ENCODE data around the gene TAF6L.

DNA sequence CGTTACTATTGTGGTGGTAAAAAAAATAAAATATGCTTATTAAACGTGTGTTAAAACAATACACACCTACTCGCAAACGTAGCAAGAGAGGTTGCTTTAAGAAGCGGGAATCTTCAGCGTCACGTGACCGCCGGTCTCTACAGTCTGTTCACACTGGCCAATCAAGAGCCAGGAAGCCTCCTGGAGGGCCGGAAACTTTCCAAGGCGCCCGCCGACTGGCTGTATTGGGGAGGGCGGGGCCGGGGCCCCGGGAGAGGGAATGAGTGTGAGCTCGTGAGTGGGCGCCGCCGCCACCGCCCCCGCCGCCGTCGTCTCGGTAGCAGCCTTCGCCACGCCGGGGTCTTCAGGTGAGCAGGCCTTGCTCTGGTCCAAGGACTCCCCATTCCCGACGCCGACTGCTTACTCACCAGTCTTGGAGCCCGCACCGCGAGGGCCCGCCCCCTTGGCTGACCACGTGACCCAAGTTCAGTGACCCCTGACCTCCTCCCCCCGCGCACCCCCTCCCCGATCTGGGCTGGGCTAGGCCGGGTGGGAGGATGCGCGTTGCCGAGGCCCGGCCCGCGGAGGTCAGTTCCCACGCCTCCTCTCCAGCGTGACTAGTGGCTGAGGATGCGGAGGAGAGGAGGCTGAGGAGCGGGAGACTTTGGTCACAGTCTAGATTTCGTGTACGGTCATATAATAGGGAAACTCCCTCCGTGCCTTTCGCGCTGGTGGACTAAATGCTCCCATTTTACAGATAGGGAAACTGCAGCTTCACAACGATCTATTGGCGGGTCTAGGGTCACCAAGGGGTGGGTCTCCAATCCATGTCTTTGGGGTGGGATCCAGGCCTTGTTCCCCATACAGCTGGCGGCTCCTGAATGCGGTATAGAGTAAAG is at the start of gene TAF6L:
- no peak for TF ChIP-seq CTCF (IDR thresholded peaks at IDR 0.05)
- TF ChIP-seq ZFX (IDR thresholded peaks at IDR 0.05; ENCODE audit: borderline replicate concordance), result no peak

Measured in 22Rv1 (cell line).